ENCODE data around the gene FNDC3A. TPM values are rescaled to one million over a fixed set of nuclear protein-coding genes. Genes with fewer than 3 reads are reported as not detected.

The FNDC3A gene
- total RNA-seq, 4 donors from 2014 or later = 90.3 to 125 (median 111) TPM

DNA sequence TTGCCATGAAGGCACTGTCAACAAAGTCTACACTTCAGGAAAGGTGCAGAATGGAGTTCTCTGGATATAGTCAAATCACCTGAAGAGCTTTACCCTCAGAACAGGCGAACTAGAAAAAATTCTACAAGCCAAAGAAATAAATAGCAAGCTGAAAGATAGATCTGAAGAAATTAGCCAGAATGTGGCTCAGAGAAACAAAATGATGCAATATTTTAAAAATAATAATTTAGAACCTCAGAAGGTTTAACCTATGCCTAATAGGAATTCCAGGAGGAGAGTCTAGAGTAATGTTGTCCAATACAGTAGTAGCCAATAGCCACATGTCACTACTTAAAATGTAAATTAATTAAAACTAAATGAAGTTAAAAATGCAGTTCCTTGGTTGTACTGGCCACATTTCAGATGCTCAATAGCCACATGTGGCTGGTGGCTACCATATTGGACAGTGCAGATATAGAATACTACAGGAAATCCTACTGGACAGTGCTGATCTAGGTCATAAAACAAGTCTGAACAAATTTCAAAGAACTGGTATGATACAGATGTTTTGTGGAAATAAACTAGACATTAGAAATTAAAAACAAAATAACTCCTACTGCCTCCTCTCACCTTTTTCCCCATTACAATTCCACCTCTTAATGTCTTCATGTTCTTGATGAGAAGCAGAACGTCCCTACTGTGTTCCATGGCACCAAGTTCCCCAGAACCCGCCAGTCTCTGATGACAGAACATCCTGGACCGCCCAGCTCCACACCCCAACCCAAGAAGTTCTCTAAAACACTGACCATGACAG is 271.3 kb downstream of the FNDC3A start:
- H3K4me3 ChIP-seq (replicated peaks in 1 of 3) = peak overlapping the region; percentile 9 to 80 (median 67)
- no peaks in the 10 kb centered on the region for H3K36me3 ChIP-seq
- peak overlapping the region; percentile 94 to 96 (median 95) for H3K27ac ChIP-seq
- peaks cover 20 to 29% of the 10 kb centered on the region in 2 donors for H3K4me1 ChIP-seq
- intact Hi-C loops (cut with DNase I) = no loop called here
- DNase-seq = no peak
- H3K27me3 ChIP-seq = no peaks in the 10 kb centered on the region
- TF ChIP-seq, protein P1, sequence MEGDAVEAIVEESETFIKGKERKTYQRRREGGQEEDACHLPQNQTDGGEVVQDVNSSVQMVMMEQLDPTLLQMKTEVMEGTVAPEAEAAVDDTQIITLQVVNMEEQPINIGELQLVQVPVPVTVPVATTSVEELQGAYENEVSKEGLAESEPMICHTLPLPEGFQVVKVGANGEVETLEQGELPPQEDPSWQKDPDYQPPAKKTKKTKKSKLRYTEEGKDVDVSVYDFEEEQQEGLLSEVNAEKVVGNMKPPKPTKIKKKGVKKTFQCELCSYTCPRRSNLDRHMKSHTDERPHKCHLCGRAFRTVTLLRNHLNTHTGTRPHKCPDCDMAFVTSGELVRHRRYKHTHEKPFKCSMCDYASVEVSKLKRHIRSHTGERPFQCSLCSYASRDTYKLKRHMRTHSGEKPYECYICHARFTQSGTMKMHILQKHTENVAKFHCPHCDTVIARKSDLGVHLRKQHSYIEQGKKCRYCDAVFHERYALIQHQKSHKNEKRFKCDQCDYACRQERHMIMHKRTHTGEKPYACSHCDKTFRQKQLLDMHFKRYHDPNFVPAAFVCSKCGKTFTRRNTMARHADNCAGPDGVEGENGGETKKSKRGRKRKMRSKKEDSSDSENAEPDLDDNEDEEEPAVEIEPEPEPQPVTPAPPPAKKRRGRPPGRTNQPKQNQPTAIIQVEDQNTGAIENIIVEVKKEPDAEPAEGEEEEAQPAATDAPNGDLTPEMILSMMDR (IDR thresholded peaks at IDR 0.05) = no peak
- no peak for TF ChIP-seq POLR2A (IDR thresholded peaks at IDR 0.05)
- no peaks in the 10 kb centered on the region for H3K9me3 ChIP-seq
- WGBS, 2 donors = 24 to 25% methylated on average over 4 of the region's 4 CpGs

DNA sequence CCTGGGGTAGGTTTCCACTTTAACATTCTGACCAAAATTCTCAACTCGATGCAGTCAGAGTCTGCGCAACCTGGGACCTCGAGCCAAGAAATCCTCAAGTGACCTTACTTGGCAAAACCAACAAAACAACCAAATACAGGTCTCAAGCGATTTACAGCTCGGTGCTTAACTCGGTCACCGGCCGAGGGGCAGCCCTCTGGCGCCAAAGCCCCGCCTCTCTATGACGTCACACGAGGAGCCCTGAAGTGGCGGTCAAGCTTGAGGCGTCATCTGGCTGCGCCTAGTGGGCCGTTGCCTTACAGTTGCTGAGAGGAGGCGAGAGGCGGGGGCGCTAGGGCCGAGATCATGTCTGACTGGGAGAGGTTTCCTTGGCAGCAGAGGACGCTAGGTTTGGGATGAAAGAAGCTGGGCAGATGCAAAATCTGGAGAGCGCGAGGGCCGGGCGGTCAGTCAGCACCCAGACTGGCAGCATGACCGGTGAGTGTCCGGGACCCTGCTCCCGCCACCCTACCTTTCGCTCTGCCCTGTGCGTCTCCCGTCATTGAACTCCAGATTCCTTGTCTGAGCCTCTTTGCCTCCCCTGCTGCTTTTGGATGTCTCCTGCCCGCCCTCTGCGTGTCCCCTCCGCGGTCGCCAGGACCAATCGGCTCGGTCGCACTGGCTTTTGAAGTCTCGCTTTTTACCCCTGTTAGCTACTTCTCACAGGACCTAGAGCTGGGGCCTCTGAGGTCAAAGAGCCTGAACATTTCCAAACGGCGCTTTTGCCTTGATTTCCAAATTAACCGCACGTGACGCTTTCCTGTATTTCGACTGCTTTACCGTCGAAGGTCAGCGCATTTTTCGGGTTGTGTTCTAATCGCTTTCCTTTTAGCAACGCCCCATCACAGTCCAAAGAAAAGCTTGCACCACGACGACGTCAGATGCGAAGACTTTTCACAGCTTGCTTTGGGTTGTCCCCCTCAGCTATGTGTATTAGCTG is 272.2 kb downstream of the FNDC3A start, which contains the start of gene CDADC1:
Gene CDADC1 (plus strand): TSS at position 283 of the 979 bp plus-strand sequence. CDS start 113 bp downstream, at position 396.
- Histone ChIP-seq H3K4me1 (peaks cover 20 to 31% of the 10 kb centered on the region in 2 donors), H3K27me3 (no peaks in the 10 kb centered on the region), H3K27ac (peak within 1 kb of the TSS; percentile 94 to 96 (median 95)), H3K9me3 (no peaks in the 10 kb centered on the region), H3K36me3 (no peaks in the 10 kb centered on the region), H3K4me3 (replicated peaks in 1 of 3) (peak within 1 kb of the TSS; percentile 9 to 80 (median 67))
- WGBS, 2 donors = 0% methylated on average over 41 to 55 of the region's 56 CpGs
- intact Hi-C loops (cut with DNase I) = no loop called here
- TF ChIP-seq, protein P1 (IDR thresholded peaks at IDR 0.05) = peak in 1 of 6 experiments; percentile 38
- TF ChIP-seq POLR2A (IDR thresholded peaks at IDR 0.05) = peak in 1 of 2 donors; percentile 98
- DNase-seq = peak; percentile 99

DNA sequence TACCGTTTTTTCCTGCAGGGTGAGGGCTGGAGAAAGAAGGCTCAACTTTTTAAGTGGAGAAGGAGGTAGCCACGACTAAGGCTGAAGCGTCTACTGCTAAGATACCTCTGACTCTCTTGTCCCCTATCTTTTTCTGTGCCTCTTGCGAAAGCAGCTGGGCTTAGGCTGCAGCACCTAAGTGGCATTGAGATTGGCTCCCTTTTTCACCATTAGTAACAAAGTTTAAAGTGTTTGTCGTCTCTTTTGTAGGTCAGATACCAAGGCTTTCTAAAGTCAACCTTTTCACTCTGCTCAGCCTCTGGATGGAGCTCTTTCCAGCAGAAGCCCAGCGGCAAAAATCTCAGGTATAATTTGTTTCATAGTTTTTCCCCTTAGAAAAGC is 272.9 kb downstream of the FNDC3A start:
- intact Hi-C loops (cut with DNase I) = no loop called here

GRCh38 chr13:49251326-49251725 is 275.6 kb downstream of the FNDC3A start:
- 87 to 89% methylated on average over 5 of the region's 5 CpGs for WGBS, 2 donors
- DNase-seq = no peak
- Histone ChIP-seq H3K4me3 (replicated peaks in 1 of 3) (no peak overlapping the region), H3K36me3 (peaks cover 5 to 7% of the 10 kb centered on the region in 2 donors), H3K9me3 (no peaks in the 10 kb centered on the region), H3K27me3 (no peaks in the 10 kb centered on the region), H3K27ac (no peak overlapping the region), H3K4me1 (peaks cover 20 to 36% of the 10 kb centered on the region in 2 donors)
- no peak for TF ChIP-seq POLR2A (IDR thresholded peaks at IDR 0.05)
- TF ChIP-seq, protein P1 (IDR thresholded peaks at IDR 0.05) = no peak
- intact Hi-C loops (cut with DNase I) = no loop called here

More for the DNA sequence above, 272.9 kb downstream of the FNDC3A start:
- Histone ChIP-seq H3K27me3 (no peaks in the 10 kb centered on the region), H3K36me3 (no peaks in the 10 kb centered on the region), H3K9me3 (no peaks in the 10 kb centered on the region), H3K4me1 (peaks cover 20 to 36% of the 10 kb centered on the region in 2 donors), H3K4me3 (replicated peaks in 1 of 3) (peak overlapping the region; percentile 9 to 80 (median 67)), H3K27ac (peak overlapping the region; percentile 94 to 96 (median 95))
- 5 to 7% methylated on average over 6 of the region's 6 CpGs for WGBS, 2 donors
- DNase-seq = peak in 1 of 2 donors; percentile 9
- TF ChIP-seq POLR2A (IDR thresholded peaks at IDR 0.05) = peak in 1 of 2 donors; percentile 50
- TF ChIP-seq, protein P1 (IDR thresholded peaks at IDR 0.05) = peak in 1 of 6 experiments; percentile 15

Measured in thyroid gland (tissue), 4 donors.